Esophagus squamous epithelium (tissue), 4 donors: ENCODE results near the gene CRTAP.

ENCODE experiments used
- POLR2A ChIP-seq, 4 donors: fragments of 450-650 bp; IDR thresholded peaks; one replicate each; pipeline ENCODE4 v1.6.1; 2017; ENCODE audit warnings: antibody characterized with exemption in 4 of 4, mild to moderate bottlenecking in 4 of 4, moderate library complexity in 3 of 4
- TF ChIP-seq, protein P1 (sequence below), 6 experiments: fragments of 450-650 bp in 4 of 6; fragments of 200-600 bp in 2 of 6; sonication (generic) in 2 of 6; IDR thresholded peaks; one replicate each; pipeline ENCODE4 v1.5.1; 2016 to 2019; ENCODE audit warnings: antibody characterized with exemption in 6 of 6, mild to moderate bottlenecking in 4 of 6, moderate library complexity in 4 of 6

DNA sequence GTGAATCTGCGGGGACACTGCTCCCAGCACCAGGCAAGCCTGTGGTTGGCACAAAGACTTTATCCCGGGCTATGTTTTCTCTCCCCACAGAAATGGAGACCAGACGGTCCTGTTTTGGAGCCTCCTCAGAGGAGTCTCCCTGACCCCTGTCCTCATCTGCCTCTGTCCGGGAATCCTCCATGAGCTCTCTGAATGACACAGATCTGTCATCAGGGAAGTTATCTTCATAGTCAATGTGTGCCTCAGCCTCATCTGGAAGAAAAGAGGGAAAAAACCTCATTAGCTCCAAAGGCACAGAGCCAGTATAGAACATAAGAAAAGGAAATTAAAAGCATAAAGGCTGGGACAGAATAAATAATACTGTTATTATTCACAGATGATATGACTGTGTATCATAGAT lies 40.0 kb downstream of the CRTAP start:
- TF ChIP-seq, protein P1, sequence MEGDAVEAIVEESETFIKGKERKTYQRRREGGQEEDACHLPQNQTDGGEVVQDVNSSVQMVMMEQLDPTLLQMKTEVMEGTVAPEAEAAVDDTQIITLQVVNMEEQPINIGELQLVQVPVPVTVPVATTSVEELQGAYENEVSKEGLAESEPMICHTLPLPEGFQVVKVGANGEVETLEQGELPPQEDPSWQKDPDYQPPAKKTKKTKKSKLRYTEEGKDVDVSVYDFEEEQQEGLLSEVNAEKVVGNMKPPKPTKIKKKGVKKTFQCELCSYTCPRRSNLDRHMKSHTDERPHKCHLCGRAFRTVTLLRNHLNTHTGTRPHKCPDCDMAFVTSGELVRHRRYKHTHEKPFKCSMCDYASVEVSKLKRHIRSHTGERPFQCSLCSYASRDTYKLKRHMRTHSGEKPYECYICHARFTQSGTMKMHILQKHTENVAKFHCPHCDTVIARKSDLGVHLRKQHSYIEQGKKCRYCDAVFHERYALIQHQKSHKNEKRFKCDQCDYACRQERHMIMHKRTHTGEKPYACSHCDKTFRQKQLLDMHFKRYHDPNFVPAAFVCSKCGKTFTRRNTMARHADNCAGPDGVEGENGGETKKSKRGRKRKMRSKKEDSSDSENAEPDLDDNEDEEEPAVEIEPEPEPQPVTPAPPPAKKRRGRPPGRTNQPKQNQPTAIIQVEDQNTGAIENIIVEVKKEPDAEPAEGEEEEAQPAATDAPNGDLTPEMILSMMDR (IDR thresholded peaks at IDR 0.05) = no peak
- no peak for TF ChIP-seq POLR2A (IDR thresholded peaks at IDR 0.05)
